K562 (cell line): Measurements from ENCODE around the gene KCNH2. TPM values are rescaled to one million over a fixed set of nuclear protein-coding genes. Genes with fewer than 3 reads are reported as not detected.

Experiments
- ARNT ChIP-seq, 2 experiments: fragments of 450-650 bp; IDR thresholded peaks; 2 replicates each; pipeline ENCODE4 v1.6.1; 2016; ENCODE audit warnings: mild to moderate bottlenecking in 1 of 2
- BCL6 ChIP-seq: fragments of 250-450 bp; sonication (Bioruptor Pico); IDR thresholded peaks from 2 replicates; pipeline ENCODE4 v1.4.0; 2020
- CBFA2T2 ChIP-seq: fragments of 450-650 bp; conservative IDR thresholded peaks from 2 replicates; pipeline ENCODE4 v1.6.1; 2017; ENCODE audit warnings: mild to moderate bottlenecking
- EP300 ChIP-seq: IDR thresholded peaks from 2 replicates; pipeline ENCODE4 v1.6.1; 2012; ENCODE audit warnings: low read length, improper control_type of control experiment
- ERF ChIP-seq: fragments of 450-650 bp; formaldehyde crosslinking; IDR thresholded peaks from 2 replicates; pipeline ENCODE4 v1.4.0; 2020; ENCODE audit warnings: mild to moderate bottlenecking, mixed read lengths
- HIVEP1 ChIP-seq: fragments of 250-450 bp; sonication (Bioruptor Pico); IDR thresholded peaks from 2 replicates; pipeline ENCODE4 v1.4.0; 2020; ENCODE audit warnings: mild to moderate bottlenecking
- HMGN3 ChIP-seq: IDR thresholded peaks from 2 replicates; pipeline ENCODE4 v1.6.1; 2011; ENCODE audit warnings: borderline replicate concordance, low read depth, mild to moderate bottlenecking, mixed read lengths, low read length; ENCODE audit not compliant: insufficient read length; ENCODE audit errors: extremely low read depth
- LEF1 ChIP-seq: fragments of 450-650 bp; IDR thresholded peaks from 2 replicates; pipeline ENCODE4 v1.6.1; 2016; ENCODE audit warnings: mild to moderate bottlenecking
- MCM3 ChIP-seq: fragments of 450-650 bp; IDR thresholded peaks from 2 replicates; pipeline ENCODE4 v1.6.1; 2016
- MTA2 ChIP-seq: fragments of 450-650 bp; IDR thresholded peaks from 2 replicates; pipeline ENCODE4 v1.6.1; 2016; ENCODE audit warnings: low read depth
- MXI1 ChIP-seq: IDR thresholded peaks from 2 replicates; pipeline ENCODE4 v1.6.1; 2011; ENCODE audit warnings: low read depth, mild to moderate bottlenecking, improper control_type of control experiment, low read length
- NELFE ChIP-seq: IDR thresholded peaks from 2 replicates; pipeline ENCODE4 v1.6.1; 2011; ENCODE audit warnings: mild to moderate bottlenecking; ENCODE audit not compliant: insufficient read depth, insufficient read length
- NFYB ChIP-seq: IDR thresholded peaks from 2 replicates; pipeline ENCODE4 v1.6.1; 2011; ENCODE audit warnings: mild to moderate bottlenecking, moderate library complexity; ENCODE audit not compliant: insufficient read length; ENCODE audit errors: extremely low read depth
- POLR2AphosphoS5 ChIP-seq: IDR thresholded peaks from 2 replicates; pipeline ENCODE4 v1.6.1; 2011; ENCODE audit warnings: mild to moderate bottlenecking, low read depth, low read length, moderate library complexity; ENCODE audit not compliant: control insufficient read depth, insufficient read depth
- PTTG1 ChIP-seq: fragments of 450-650 bp; IDR thresholded peaks from 2 replicates; pipeline ENCODE4 v1.6.1; 2016; ENCODE audit warnings: low read depth, mild to moderate bottlenecking, missing genetic modification characterization, missing compliant biosample characterization
- PURB ChIP-seq: sonication (generic); formaldehyde crosslinking; IDR thresholded peaks from 2 replicates; pipeline ENCODE4 v1.9.0; 2021; ENCODE audit warnings: low read depth, mild to moderate bottlenecking, missing genetic modification reagents
- RBM34 ChIP-seq: fragments of 200-400 bp; formaldehyde crosslinking; IDR thresholded peaks from 2 replicates; pipeline ENCODE4 v1.6.1; 2018; ENCODE audit warnings: low read length, borderline replicate concordance; ENCODE audit not compliant: insufficient read depth
- RNF2 ChIP-seq: sonication (generic); IDR thresholded peaks from 2 replicates; pipeline ENCODE4 v1.6.1; 2016
- SMAD3 ChIP-seq: fragments of 450-650 bp; formaldehyde crosslinking; conservative IDR thresholded peaks from 2 replicates; pipeline ENCODE4 v1.4.0; 2020; ENCODE audit warnings: mild to moderate bottlenecking
- TRIM24 ChIP-seq, 2 experiments: fragments of 450-650 bp; IDR thresholded peaks; 2 replicates each; pipeline ENCODE4 v1.6.1; 2016
- ZBTB2 ChIP-seq: fragments of 450-650 bp; IDR thresholded peaks from 2 replicates; pipeline ENCODE4 v1.6.1; 2016; ENCODE audit warnings: antibody characterized with exemption
- ZBTB33 ChIP-seq: sonication (generic); formaldehyde crosslinking; IDR thresholded peaks from 2 replicates; pipeline ENCODE4 v1.8.1; 2023; ENCODE audit warnings: mild to moderate bottlenecking, missing genetic modification reagents
- ZNF282 ChIP-seq: sonication (generic); formaldehyde crosslinking; IDR thresholded peaks from 2 replicates; pipeline ENCODE4 v1.8.1; 2023; ENCODE audit warnings: missing genetic modification reagents
- ZNF696 ChIP-seq: fragments of 250-450 bp; sonication (Bioruptor Pico); conservative IDR thresholded peaks from 2 replicates; pipeline ENCODE4 v1.4.0; 2020; ENCODE audit warnings: mild to moderate bottlenecking, moderate library complexity
- ZNF740 ChIP-seq, 3 experiments: fragments of 200-800 bp in 1 of 3; sonication (Bioruptor generic) in 1 of 3; sonication (generic) in 1 of 3; formaldehyde crosslinking in 1 of 3; IDR thresholded peaks; 2 replicates each; pipeline versions ENCODE4 v1.6.1 to v1.8.0; 2016 to 2022; ENCODE audit warnings: mild to moderate bottlenecking in 2 of 3, missing compliant biosample characterization in 2 of 3, missing genetic modification characterization in 2 of 3, missing genetic modification reagents in 1 of 3
- polyA plus RNA-seq, 8 experiments: library from polyadenylated mRNA; depleted of rRNA in 4 of 8; stranded (reverse) in 5 of 8; unstranded in 3 of 8; fragments of >200 nt; fragmentation: Nextera tagmentation in 2 of 8; fragmentation: Illumina TruSeq in 1 of 8; extraction: Ambion mirVana in 2 of 8; extraction: Trizol in 1 of 8; gene quantifications; 2 replicates each; pipeline versions ENCODE4 v1.2.1 to v1.2.3, GENCODE V29; 2011 to 2014; ENCODE audit warnings: inconsistent platforms in 1 of 8, missing spikeins in 1 of 8
- total RNA-seq, 7 experiments: library from RNA; depleted of rRNA in 6 of 7; stranded (reverse); fragments of >200 nt in 6 of 7; fragmentation: Illumina TruSeq in 2 of 7; extraction: Trizol in 2 of 7; gene quantifications; 2 replicates each; pipeline versions ENCODE4 v1.2.1 to v1.2.3, GENCODE V29; 2011 to 2021; ENCODE audit warnings: low replicate concordance in 1 of 7
- TF ChIP-seq, protein P1 (sequence below): fragments of 450-650 bp; formaldehyde crosslinking; IDR thresholded peaks from 2 replicates; pipeline ENCODE4 v1.4.0; 2020; ENCODE audit warnings: mild to moderate bottlenecking, moderate library complexity

KCNH2 gene
- total and polyA plus RNA-seq, 9 of the 15 experiments (the other 6 are each of a cell fraction or from before 2014, with no cell fraction given): 18.1 to 368 (median 218) TPM

DNA sequence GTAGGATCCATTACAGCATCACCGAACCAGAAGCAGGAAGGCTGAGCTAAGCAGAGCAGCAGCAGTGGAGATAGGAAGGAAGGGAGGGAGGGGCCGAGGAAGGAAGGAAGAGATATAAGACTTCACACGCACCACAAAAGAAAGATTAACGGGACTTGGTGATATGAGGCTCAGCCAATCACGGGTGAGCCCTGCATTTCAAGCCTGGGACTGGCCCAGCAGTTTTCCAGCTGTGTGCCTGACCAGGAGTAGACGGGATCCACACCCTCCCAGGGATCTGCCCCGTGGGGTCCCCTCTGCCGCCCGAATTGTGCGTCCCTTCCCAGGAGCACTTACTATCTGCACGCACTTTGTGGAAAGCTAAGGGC lies 30.0 kb upstream of the KCNH2 start (continued):
- TF ChIP-seq, protein P1, sequence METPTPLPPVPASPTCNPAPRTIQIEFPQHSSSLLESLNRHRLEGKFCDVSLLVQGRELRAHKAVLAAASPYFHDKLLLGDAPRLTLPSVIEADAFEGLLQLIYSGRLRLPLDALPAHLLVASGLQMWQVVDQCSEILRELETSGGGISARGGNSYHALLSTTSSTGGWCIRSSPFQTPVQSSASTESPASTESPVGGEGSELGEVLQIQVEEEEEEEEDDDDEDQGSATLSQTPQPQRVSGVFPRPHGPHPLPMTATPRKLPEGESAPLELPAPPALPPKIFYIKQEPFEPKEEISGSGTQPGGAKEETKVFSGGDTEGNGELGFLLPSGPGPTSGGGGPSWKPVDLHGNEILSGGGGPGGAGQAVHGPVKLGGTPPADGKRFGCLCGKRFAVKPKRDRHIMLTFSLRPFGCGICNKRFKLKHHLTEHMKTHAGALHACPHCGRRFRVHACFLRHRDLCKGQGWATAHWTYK: no peak
- TF ChIP-seq POLR2AphosphoS5: peak; percentile 51; the same call in 1 of the 2 replicates
- no peak for TF ChIP-seq RBM34
- TF ChIP-seq MTA2: peak; percentile 66
- peak; percentile 60; the same call in 1 of the 2 replicates for TF ChIP-seq LEF1
- no peak for TF ChIP-seq ZNF740 (CRISPR knock-in tag; IDR thresholded peaks at IDR 0.05)
- TF ChIP-seq ZNF740 (tag; IDR thresholded peaks at IDR 0.05): 0 out of 4 replicates have a peak, but pooled peaks of 1 of the 2 experiments have one; percentile 1
- no peak for TF ChIP-seq ZNF282 (CRISPR knock-in tag)
- TF ChIP-seq NELFE: no peak
- peak; percentile 83 for TF ChIP-seq EP300
- TF ChIP-seq SMAD3 (CRISPR knock-in tag): 0 out of 2 replicates have a peak, but pooled peaks have one; percentile 2
- TF ChIP-seq MXI1: 0 out of 2 replicates have a peak, but pooled peaks have one; percentile 4
- TF ChIP-seq CBFA2T2: peak; percentile 88
- peak; percentile 15; the same call in 1 of the 2 replicates for TF ChIP-seq ERF (CRISPR knock-in tag)
- TF ChIP-seq PURB (CRISPR knock-in tag): no peak
- no peak for TF ChIP-seq ZBTB2
- peak; percentile 16 for TF ChIP-seq HMGN3
- TF ChIP-seq RNF2: peak; percentile 57; the same call in 1 of the 2 replicates
- TF ChIP-seq PTTG1: no peak
- peak; percentile 8; the same call in 1 of the 2 replicates for TF ChIP-seq ZBTB33 (CRISPR knock-in tag)
- no peak for TF ChIP-seq BCL6
- TF ChIP-seq TRIM24 (IDR thresholded peaks at IDR 0.05): peak in 1 of 2 experiments; percentile 44; a peak in 2 of 4 replicates
- no peak for TF ChIP-seq ZNF696 (CRISPR knock-in tag)
- TF ChIP-seq NFYB: peak; percentile 61
- TF ChIP-seq HIVEP1 (CRISPR knock-in tag): 0 out of 2 replicates have a peak, but pooled peaks have one; percentile 76
- TF ChIP-seq MCM3: no peak
- peak in 1 of 2 experiments; percentile 76; a peak in 2 of 4 replicates for TF ChIP-seq ARNT (IDR thresholded peaks at IDR 0.05)
